GM12878 (cell line): ENCODE results near the gene ZNF850. TPM values are rescaled to one million over a fixed set of nuclear protein-coding genes. Genes with fewer than 3 reads are reported as not detected.

Experiments used
- ATAC-seq: fragments of 200-7000 bp; cut with Tn5 transposase; 3 replicates; pipeline ENCODE4 v1.9.1; 2020; ENCODE audit warnings: mild to moderate bottlenecking, moderate library complexity
- BruUV-seq: library from RNA; stranded (reverse); fragments of 400-500 nt; replicated peaks from 2 replicates; lab custom pipeline; 2021; lab: Mats Ljungman, UMichigan
- CTCF ChIA-PET: fragments of 300-600 bp; sonication (Branson Sonifier 250); formaldehyde crosslinking; extraction: SDS; loops from one replicate; lab custom pipeline; 2021; ENCODE audit warnings: inconsistent platforms; lab: Yijun Ruan, JAX
- POLR2A ChIA-PET: fragments of 350-600 bp; formaldehyde crosslinking; extraction: SDS; loops from one replicate; lab custom pipeline; 2021; ENCODE audit warnings: inconsistent platforms; lab: Charles Lee
- RAD21 ChIA-PET: fragments of 300-600 bp; sonication (Branson Sonifier 250); formaldehyde crosslinking; loops from one replicate; lab custom pipeline; 2023; ENCODE audit warnings: antibody characterized with exemption; ENCODE audit not compliant: unreplicated experiment; lab: Charles Lee
- SMC1A ChIA-PET: fragments of 300-600 bp; sonication (Branson Sonifier 250); formaldehyde crosslinking; loops from one replicate; lab custom pipeline; 2023; ENCODE audit not compliant: unreplicated experiment, uncharacterized antibody; lab: Charles Lee
- DNase-seq: peaks from one replicate; pipeline ENCODE4 v3.0.0-alpha.2; 2011; ENCODE audit warnings: low read depth, low spot score
- FAIRE-seq: peaks from 3 replicates; lab custom pipeline; 2011; peaks lifted over from hg19 to GRCh38; lab: Jason Lieb, UNC
- H2AFZ ChIP-seq: 2 replicates; pipeline ENCODE4 v1.6.0; 2011; ENCODE audit warnings: low read depth, low read length, control low read depth; ENCODE audit not compliant: control insufficient read depth
- H3K27ac ChIP-seq: 2 replicates; pipeline ENCODE4 v1.5.1; 2011; ENCODE audit warnings: control low read depth; ENCODE audit not compliant: control insufficient read depth, insufficient read depth
- H3K27me3 ChIP-seq, 2 experiments: replicated peaks in 1 of 2; 2 replicates each; pipeline versions ENCODE4 v1.6.0 to v1.6.1; 2011; ENCODE audit warnings: low read length in 1 of 2; ENCODE audit not compliant: control insufficient read depth in 2 of 2, insufficient read depth in 2 of 2
- H3K36me3 ChIP-seq, 2 experiments: 2 replicates each; pipeline ENCODE4 v1.5.1; 2011; ENCODE audit warnings: low read length in 1 of 2; ENCODE audit not compliant: control insufficient read depth in 2 of 2, insufficient read depth in 2 of 2
- H3K4me1 ChIP-seq: 2 replicates; pipeline ENCODE4 v1.6.1; 2011; ENCODE audit warnings: mild to moderate bottlenecking, low read length, moderate library complexity, mixed read lengths; ENCODE audit not compliant: control insufficient read depth, insufficient read depth
- H3K4me2 ChIP-seq: 2 replicates; pipeline ENCODE4 v1.6.0; 2011; ENCODE audit warnings: control low read depth; ENCODE audit not compliant: control insufficient read depth, insufficient read depth
- H3K4me3 ChIP-seq: fragments of 200-600 bp; sonication (generic); 2 replicates; pipeline ENCODE4 v1.5.1; 2016
- H3K79me2 ChIP-seq: 2 replicates; pipeline ENCODE4 v1.6.0; 2011; ENCODE audit warnings: low read length; ENCODE audit not compliant: control insufficient read depth, insufficient read depth
- H3K9ac ChIP-seq: 2 replicates; pipeline ENCODE4 v1.8.0; 2011; ENCODE audit warnings: low read length, control low read depth, mixed read lengths; ENCODE audit not compliant: control insufficient read depth, insufficient read depth
- H3K9me3 ChIP-seq: replicated peaks from 3 replicates; pipeline ENCODE4 v1.5.1; 2011; ENCODE audit warnings: mild to moderate bottlenecking, low read length; ENCODE audit not compliant: control insufficient read depth, insufficient read depth
- H4K20me1 ChIP-seq: 2 replicates; pipeline ENCODE4 v1.6.0; 2011; ENCODE audit not compliant: control insufficient read depth, insufficient read depth
- ASH2L ChIP-seq: fragments of 300-600, 200-600 bp; sonication (generic); IDR thresholded peaks from 2 replicates; pipeline ENCODE4 v1.6.1; 2017; ENCODE audit warnings: low read depth, mild to moderate bottlenecking, borderline replicate concordance
- CBX3 ChIP-seq: fragments of 200-600 bp; sonication (generic); IDR thresholded peaks from 2 replicates; pipeline ENCODE4 v1.6.1; 2016; ENCODE audit warnings: low read depth, borderline replicate concordance
- CHD1 ChIP-seq: IDR thresholded peaks from 2 replicates; pipeline ENCODE4 v1.6.1; 2012; ENCODE audit warnings: low read depth, low read length, improper control_type of control experiment
- CHD4 ChIP-seq: fragments of 200-600 bp; sonication (generic); IDR thresholded peaks from 2 replicates; pipeline ENCODE4 v1.6.1; 2016; ENCODE audit warnings: mild to moderate bottlenecking
- FOXK2 ChIP-seq: fragments of 450-650 bp; IDR thresholded peaks from 2 replicates; pipeline ENCODE4 v1.6.1; 2017; ENCODE audit warnings: mild to moderate bottlenecking, moderate library complexity
- NKRF ChIP-seq: fragments of 450-650 bp; conservative IDR thresholded peaks from 2 replicates; pipeline ENCODE4 v1.6.1; 2017; ENCODE audit warnings: mild to moderate bottlenecking, moderate library complexity
- PBX3 ChIP-seq: IDR thresholded peaks from 2 replicates; pipeline ENCODE4 v1.6.1; 2011; ENCODE audit warnings: mild to moderate bottlenecking, low read depth, low read length, moderate library complexity; ENCODE audit not compliant: insufficient replicate concordance
- PKNOX1 ChIP-seq: fragments of 450-650 bp; IDR thresholded peaks from 2 replicates; pipeline ENCODE4 v1.6.1; 2016; ENCODE audit warnings: mild to moderate bottlenecking
- SPI1 ChIP-seq: IDR thresholded peaks from 2 replicates; pipeline ENCODE4 v1.6.1; 2011; ENCODE audit warnings: low read depth, mild to moderate bottlenecking, low read length, moderate library complexity, borderline replicate concordance; ENCODE audit not compliant: insufficient read depth
- TCF7 ChIP-seq: IDR thresholded peaks from 2 replicates; pipeline ENCODE4 v1.6.1; 2014; ENCODE audit warnings: antibody characterized with exemption, borderline replicate concordance
- USF2 ChIP-seq: IDR thresholded peaks from 2 replicates; pipeline ENCODE4 v1.6.1; 2011; ENCODE audit warnings: low read depth, low read length, improper control_type of control experiment, borderline replicate concordance
- ZNF622 ChIP-seq: fragments of 450-650 bp; IDR thresholded peaks from 2 replicates; pipeline ENCODE4 v1.6.1; 2017; ENCODE audit warnings: mild to moderate bottlenecking, inconsistent platforms
- WGBS: methylation state at CpG from one replicate; pipeline ENCODE4 v1.1.6; 2016; ENCODE audit warnings: low lambda C conversion rate; ENCODE audit not compliant: insufficient replicate concordance, insufficient coverage; ENCODE audit errors: missing lambda C conversion rate; 5-methylcytosine and 5-hydroxymethylcytosine counted together
- in situ Hi-C: fragments of 300-500 bp; cut with MboI; formaldehyde crosslinking; loops from 9 replicates; pipeline ENCODE4 v1.14.3; 2018; ENCODE audit warnings: mixed read lengths
- intact Hi-C: fragments of 100-400 bp; cut with micrococcal nuclease; formaldehyde crosslinking; loops from one replicate; pipeline ENCODE4 v1.14.2; 2022; ENCODE audit not compliant: unreplicated experiment
- polyA plus RNA-seq, 11 experiments: library from polyadenylated mRNA; depleted of rRNA in 4 of 11; unstranded in 6 of 11; stranded (reverse) in 5 of 11; fragments of >200 nt; fragmentation: Nextera tagmentation in 4 of 11; fragmentation: Illumina TruSeq in 1 of 11; extraction: Ambion mirVana in 4 of 11; extraction: Trizol in 1 of 11; gene quantifications; 1 replicate in 1 of 11; 2 replicates in 10 of 11; pipeline versions ENCODE4 v1.2.1 to v1.2.3, GENCODE V29; 2011 to 2016; ENCODE audit warnings: inconsistent platforms in 2 of 11, missing spikeins in 2 of 11, low read depth in 1 of 11
- total RNA-seq, 4 experiments: library from RNA; depleted of rRNA in 3 of 4; stranded (reverse); fragments of >200 nt in 3 of 4; fragmentation: Illumina TruSeq in 1 of 4; extraction: Trizol in 1 of 4; gene quantifications; 2 replicates each; pipeline versions ENCODE4 v1.2.1 to v1.2.3, GENCODE V29; 2013 to 2021
- TF ChIP-seq, protein P1 (sequence below): fragments of 450-650 bp; IDR thresholded peaks from 2 replicates; pipeline ENCODE4 v1.6.1; 2017; ENCODE audit warnings: low read depth, mild to moderate bottlenecking, moderate library complexity
- TF ChIP-seq, protein P2 (sequence below): fragments of 150-350 bp; IDR thresholded peaks from 2 replicates; pipeline ENCODE4 v1.6.1; 2016; ENCODE audit warnings: low read depth, low read length

Gene ZNF850
- total and polyA plus RNA-seq, 10 of the 15 experiments (the other 5 are each of a cell fraction or from before 2014, with no cell fraction given): 0.44 to 6.4 (median 2.5) TPM

GRCh38 chr19:36707134-36707533 lies 65.5 kb downstream of the ZNF850 start:
- Histone ChIP-seq H3K27me3 (no peaks in the 10 kb centered on the region), H3K9ac (no peak overlapping the region), H3K4me2 (no peak overlapping the region), H4K20me1 (no peaks in the 10 kb centered on the region), H3K9me3 (peaks cover 30% of the 10 kb centered on the region), H3K4me3 (no peak overlapping the region), H3K79me2 (no peaks in the 10 kb centered on the region), H3K4me1 (no peaks in the 10 kb centered on the region), H2AFZ (no peak overlapping the region), H3K36me3 (peaks cover 0 to 3% of the 10 kb centered on the region in 2 experiments), H3K27ac (no peak overlapping the region)
- ATAC-seq (no peak), FAIRE-seq (no peak), DNase-seq (no peak)
- ChIA-PET SMC1A (interaction anchor here (0.7 to 1.0 kb wide), 2 partner anchors 10 to 14 kb away, joined by 3 read pairs; no protein-coding TSS in a partner anchor), RAD21 (no interaction called here), POLR2A (no interaction called here), CTCF (interaction anchor here (0.7 kb wide), 1 partner anchor 55 kb away, joined by 3 read pairs; no protein-coding TSS in a partner anchor)
- WGBS: 50% methylated on average over 2 of the region's 2 CpGs
- intact Hi-C loops: no loop called here
- BruUV-seq: no TSS peak
- in situ Hi-C loops: no loop called here
- no peak for TF ChIP-seq PBX3
- no peak for TF ChIP-seq NKRF
- no peak for TF ChIP-seq ZNF622
- no peak for TF ChIP-seq CBX3
- TF ChIP-seq CHD1: no peak
- TF ChIP-seq PKNOX1: no peak
- TF ChIP-seq, protein P1, sequence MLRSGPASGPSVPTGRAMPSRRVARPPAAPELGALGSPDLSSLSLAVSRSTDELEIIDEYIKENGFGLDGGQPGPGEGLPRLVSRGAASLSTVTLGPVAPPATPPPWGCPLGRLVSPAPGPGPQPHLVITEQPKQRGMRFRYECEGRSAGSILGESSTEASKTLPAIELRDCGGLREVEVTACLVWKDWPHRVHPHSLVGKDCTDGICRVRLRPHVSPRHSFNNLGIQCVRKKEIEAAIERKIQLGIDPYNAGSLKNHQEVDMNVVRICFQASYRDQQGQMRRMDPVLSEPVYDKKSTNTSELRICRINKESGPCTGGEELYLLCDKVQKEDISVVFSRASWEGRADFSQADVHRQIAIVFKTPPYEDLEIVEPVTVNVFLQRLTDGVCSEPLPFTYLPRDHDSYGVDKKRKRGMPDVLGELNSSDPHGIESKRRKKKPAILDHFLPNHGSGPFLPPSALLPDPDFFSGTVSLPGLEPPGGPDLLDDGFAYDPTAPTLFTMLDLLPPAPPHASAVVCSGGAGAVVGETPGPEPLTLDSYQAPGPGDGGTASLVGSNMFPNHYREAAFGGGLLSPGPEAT: no peak
- no peak for TF ChIP-seq CHD4
- TF ChIP-seq FOXK2: no peak
- no peak for TF ChIP-seq SPI1
- no peak for TF ChIP-seq ASH2L
- TF ChIP-seq TCF7: no peak
- TF ChIP-seq USF2: no peak
- TF ChIP-seq, protein P2, sequence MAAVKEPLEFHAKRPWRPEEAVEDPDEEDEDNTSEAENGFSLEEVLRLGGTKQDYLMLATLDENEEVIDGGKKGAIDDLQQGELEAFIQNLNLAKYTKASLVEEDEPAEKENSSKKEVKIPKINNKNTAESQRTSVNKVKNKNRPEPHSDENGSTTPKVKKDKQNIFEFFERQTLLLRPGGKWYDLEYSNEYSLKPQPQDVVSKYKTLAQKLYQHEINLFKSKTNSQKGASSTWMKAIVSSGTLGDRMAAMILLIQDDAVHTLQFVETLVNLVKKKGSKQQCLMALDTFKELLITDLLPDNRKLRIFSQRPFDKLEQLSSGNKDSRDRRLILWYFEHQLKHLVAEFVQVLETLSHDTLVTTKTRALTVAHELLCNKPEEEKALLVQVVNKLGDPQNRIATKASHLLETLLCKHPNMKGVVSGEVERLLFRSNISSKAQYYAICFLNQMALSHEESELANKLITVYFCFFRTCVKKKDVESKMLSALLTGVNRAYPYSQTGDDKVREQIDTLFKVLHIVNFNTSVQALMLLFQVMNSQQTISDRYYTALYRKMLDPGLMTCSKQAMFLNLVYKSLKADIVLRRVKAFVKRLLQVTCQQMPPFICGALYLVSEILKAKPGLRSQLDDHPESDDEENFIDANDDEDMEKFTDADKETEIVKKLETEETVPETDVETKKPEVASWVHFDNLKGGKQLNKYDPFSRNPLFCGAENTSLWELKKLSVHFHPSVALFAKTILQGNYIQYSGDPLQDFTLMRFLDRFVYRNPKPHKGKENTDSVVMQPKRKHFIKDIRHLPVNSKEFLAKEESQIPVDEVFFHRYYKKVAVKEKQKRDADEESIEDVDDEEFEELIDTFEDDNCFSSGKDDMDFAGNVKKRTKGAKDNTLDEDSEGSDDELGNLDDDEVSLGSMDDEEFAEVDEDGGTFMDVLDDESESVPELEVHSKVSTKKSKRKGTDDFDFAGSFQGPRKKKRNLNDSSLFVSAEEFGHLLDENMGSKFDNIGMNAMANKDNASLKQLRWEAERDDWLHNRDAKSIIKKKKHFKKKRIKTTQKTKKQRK: no peak
